Choroid plexus epithelial cell (primary cell): ENCODE data around the gene ZBTB21.

Experiments used
- DNase-seq: peaks from one replicate; pipeline ENCODE4 v3.0.0-alpha.2; 2010; ENCODE audit warnings: low read depth
- H3K4me3 ChIP-seq: 2 replicates; pipeline ENCODE4 v1.5.1; 2011; ENCODE audit warnings: low read depth, mild to moderate bottlenecking, control low read depth, low read length, moderate library complexity
- TF ChIP-seq, protein P1 (sequence below): conservative IDR thresholded peaks from 2 replicates; pipeline ENCODE4 v1.5.1; 2011; ENCODE audit warnings: low read depth, mild to moderate bottlenecking, control low read depth, inconsistent platforms, low read length, moderate library complexity

ZBTB21 gene

DNA sequence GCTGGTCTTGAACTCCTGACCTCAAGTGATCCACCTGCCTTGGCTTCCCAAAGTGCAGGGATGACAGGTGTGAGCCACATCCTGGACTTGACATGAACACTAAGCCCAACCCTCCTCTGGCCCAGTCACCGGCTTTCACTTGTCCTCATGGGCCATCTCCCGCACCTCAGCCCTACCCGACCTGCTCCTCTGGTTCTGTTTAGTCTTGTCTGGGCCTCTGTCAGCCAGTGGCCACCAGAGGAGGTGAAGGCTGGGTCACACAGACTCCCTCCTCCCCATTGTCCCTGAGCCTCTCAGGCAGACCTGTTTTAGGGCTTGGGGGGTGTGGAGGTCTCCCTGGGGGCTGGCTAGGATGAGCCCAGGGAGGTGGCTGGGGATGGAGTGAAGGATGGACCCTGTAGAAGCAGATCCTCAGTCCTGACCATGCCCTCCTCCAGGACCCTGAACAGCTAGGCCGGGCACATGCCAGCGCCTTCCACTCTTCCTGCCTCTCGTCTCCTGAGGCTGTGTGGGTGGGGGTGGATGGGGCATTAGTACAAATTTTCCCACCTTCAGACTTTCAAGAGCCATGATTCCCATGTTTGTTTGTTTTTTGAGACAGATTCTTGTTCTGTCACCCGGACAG, 34.8 kb upstream of the ZBTB21 start:
- DNase-seq = no peak
- TF ChIP-seq, protein P1, sequence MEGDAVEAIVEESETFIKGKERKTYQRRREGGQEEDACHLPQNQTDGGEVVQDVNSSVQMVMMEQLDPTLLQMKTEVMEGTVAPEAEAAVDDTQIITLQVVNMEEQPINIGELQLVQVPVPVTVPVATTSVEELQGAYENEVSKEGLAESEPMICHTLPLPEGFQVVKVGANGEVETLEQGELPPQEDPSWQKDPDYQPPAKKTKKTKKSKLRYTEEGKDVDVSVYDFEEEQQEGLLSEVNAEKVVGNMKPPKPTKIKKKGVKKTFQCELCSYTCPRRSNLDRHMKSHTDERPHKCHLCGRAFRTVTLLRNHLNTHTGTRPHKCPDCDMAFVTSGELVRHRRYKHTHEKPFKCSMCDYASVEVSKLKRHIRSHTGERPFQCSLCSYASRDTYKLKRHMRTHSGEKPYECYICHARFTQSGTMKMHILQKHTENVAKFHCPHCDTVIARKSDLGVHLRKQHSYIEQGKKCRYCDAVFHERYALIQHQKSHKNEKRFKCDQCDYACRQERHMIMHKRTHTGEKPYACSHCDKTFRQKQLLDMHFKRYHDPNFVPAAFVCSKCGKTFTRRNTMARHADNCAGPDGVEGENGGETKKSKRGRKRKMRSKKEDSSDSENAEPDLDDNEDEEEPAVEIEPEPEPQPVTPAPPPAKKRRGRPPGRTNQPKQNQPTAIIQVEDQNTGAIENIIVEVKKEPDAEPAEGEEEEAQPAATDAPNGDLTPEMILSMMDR = no peak

DNA sequence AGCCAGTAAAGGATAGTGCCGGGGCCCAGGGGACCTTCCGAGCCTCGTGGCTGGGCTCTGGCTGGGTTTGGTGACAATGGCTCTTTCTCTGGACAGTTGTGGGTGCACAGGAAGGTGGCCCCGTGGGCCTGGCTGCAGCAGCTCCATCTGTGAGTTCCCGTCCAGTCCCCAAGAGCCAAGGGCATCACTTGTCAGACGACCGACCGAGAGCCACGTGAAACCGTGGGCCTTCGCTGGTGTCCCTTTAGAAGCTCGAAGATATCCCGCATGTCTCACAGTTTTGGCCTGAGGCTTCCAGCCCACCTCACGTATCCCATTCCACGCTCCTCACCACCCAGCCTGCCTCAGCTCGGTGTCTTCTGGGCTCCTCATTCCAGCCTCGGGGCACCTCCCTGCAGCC, 33.8 kb upstream of the ZBTB21 start:
- no peak overlapping the region for H3K4me3 ChIP-seq
- no peak for DNase-seq
- TF ChIP-seq, protein P1 = no peak

More for the DNA sequence above, 34.8 kb upstream of the ZBTB21 start:
- no peak overlapping the region for H3K4me3 ChIP-seq

DNA sequence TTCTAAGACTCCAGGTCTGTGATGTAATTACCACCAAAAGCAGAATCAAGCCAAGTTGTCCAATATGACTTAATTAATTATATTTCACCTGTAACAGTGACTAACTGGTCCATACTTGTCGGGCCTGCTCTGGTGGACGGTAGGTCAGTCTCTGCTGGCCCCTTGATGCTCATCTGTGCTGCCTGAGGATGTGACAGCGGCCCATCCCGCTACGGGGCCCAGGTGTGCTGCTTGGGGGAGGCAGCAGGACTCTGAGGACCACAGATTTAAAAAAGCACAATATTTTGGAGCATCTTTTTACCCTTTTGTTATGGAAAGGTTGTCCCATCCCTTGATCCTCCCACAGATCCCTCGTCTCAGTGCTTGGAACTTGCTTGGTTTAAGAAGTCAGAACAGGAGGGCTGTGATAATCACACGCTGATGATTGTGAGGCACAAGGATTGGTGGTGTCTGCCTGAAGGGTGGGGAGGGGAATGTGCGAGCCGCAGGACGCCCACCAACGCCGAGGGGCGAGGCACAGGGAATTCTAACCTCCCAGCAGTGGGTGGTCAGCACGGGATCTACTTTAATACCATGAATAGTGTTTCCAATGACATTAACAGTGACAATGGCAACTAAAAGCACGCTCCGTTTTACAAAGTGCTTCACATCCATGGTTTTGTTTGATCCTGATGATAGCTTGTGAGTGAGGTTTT, 33.2 kb upstream of the ZBTB21 start:
- no peak for DNase-seq
- TF ChIP-seq, protein P1 = no peak
- H3K4me3 ChIP-seq = no peak overlapping the region

DNA sequence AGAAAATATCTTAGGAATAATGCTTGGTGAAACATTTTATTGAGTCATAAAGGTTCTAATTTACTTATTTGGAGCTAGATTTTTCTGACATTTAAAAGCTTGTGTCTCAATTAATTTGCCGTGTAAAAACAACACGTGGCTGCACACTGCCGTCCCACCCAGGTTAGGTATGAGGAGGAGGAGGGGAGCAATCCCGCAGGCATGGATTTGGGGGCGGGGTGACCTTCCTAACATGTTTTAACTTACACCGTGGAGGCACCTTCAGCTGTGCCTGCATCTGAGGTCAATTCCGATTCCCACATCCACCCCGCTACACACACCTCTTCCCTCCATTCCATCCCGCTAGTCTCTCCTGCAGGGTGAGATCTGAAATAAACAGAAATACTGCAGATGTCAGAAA, 32.5 kb upstream of the ZBTB21 start:
- no peak overlapping the region for H3K4me3 ChIP-seq
- TF ChIP-seq, protein P1 = no peak
- no peak for DNase-seq

DNA sequence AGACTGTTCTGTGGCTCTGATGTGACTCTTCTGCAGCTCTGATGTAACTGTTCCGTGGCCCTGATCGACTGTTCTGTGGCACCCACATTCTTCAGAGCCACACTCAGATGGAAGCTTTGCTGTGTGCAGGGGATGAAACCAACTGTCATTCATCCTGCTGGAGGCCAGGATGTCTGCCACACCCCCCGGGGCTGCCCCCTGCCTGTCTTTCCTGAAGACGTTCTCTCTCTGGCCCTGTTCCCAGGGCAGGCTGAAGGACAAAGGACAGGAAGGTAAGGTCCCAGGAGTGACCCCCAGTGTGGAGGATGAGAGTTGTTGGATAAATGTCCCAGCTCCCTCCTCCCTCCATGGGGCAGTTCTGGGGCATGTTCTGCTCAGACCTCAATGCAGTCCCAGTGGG, 31.6 kb upstream of the ZBTB21 start:
- no peak for DNase-seq
- no peak overlapping the region for H3K4me3 ChIP-seq
- TF ChIP-seq, protein P1 = no peak

DNA sequence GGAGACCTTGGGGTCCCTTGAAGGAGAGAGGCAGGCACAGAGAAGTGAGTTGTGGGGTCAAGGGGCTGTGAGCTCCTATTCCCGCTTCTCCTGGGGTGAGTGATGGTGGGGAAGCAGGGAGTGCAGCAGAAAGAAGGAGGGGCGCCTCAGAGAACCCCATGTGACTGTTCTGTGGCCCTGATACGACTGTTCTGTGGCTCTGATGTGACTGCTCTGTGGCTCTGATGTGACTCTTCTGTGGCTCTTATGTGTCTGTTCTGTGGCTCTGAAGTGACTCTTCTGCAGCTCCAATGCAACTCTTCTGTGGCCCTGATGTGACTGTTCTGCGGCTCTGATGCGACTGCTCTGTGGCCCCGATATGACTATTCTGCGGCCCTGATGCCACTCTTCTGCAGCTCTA, 31.1 kb upstream of the ZBTB21 start:
- DNase-seq = no peak
- TF ChIP-seq, protein P1 = no peak
- H3K4me3 ChIP-seq = no peak overlapping the region
